ENCODE measurements around the gene BLCAP.
A peak's percentile ranks its signal among the peaks of the same experiment; 100 is the strongest.

Gene BLCAP

GRCh38 chr20:37529214-37529967, 1.7 kb upstream of the BLCAP start:
- peaks cover 5% of the 10 kb centered on the region; the same call in 1 of the 2 replicates for H3K36me3 ChIP-seq (ENCODE audit: control insufficient read depth, insufficient read depth, low read length)

GRCh38 chr20:37528446-37529213, 954 bp upstream of the BLCAP start:
- peak overlapping the region; percentile 91 for H3K4me3 ChIP-seq (ENCODE audit: low read depth, low read length)
- H3K9ac ChIP-seq (ENCODE audit: low read length): peak overlapping the region; percentile 100
- H3K9me3 ChIP-seq (ENCODE audit: control insufficient read depth, insufficient read depth, low read depth, low read length): no peaks in the 10 kb centered on the region
- peaks cover 5% of the 10 kb centered on the region; the same call in 1 of the 2 replicates for H3K36me3 ChIP-seq (ENCODE audit: control insufficient read depth, insufficient read depth, low read length)
- peaks cover 32% of the 10 kb centered on the region for H3K4me1 ChIP-seq (ENCODE audit: control insufficient read depth, insufficient read depth, low read length)
- H3K27me3 ChIP-seq (ENCODE audit: control insufficient read depth, insufficient read depth, low read length): no peaks in the 10 kb centered on the region
- peak overlapping the region; percentile 100 for H3K27ac ChIP-seq (ENCODE audit: low read depth, low read length)

More at GRCh38 chr20:37529214-37529967, 1.7 kb upstream of the BLCAP start:
- no peaks in the 10 kb centered on the region for H3K27me3 ChIP-seq (ENCODE audit: control insufficient read depth, insufficient read depth, low read length)
- H3K27ac ChIP-seq (ENCODE audit: low read depth, low read length): no peak overlapping the region
- no peak overlapping the region for H3K4me3 ChIP-seq (ENCODE audit: low read depth, low read length)
- H3K9ac ChIP-seq (ENCODE audit: low read length): no peak overlapping the region
- no peaks in the 10 kb centered on the region for H3K9me3 ChIP-seq (ENCODE audit: control insufficient read depth, insufficient read depth, low read depth, low read length)
- H3K4me1 ChIP-seq (ENCODE audit: control insufficient read depth, insufficient read depth, low read length): peaks cover 24% of the 10 kb centered on the region

- peak overlapping the region; percentile 100 for H3K9ac ChIP-seq (ENCODE audit: low read length)
- H3K4me1 ChIP-seq (ENCODE audit: control insufficient read depth, insufficient read depth, low read length): peaks cover 41% of the 10 kb centered on the region
Measured at GRCh38 chr20:37526839-37527637, 638 bp downstream of the BLCAP start.

GRCh38 chr20:37526238-37526838, 1.3 kb downstream of the BLCAP start:
- H3K36me3 ChIP-seq (ENCODE audit: control insufficient read depth, insufficient read depth, low read length): peaks cover 5% of the 10 kb centered on the region; the same call in 1 of the 2 replicates
- H3K4me3 ChIP-seq (ENCODE audit: low read depth, low read length): peak overlapping the region; percentile 91
- H3K4me1 ChIP-seq (ENCODE audit: control insufficient read depth, insufficient read depth, low read length): peaks cover 41% of the 10 kb centered on the region
- peak overlapping the region; percentile 100 for H3K9ac ChIP-seq (ENCODE audit: low read length)
- peak overlapping the region; percentile 18; the same call in 1 of the 2 replicates for H3K27ac ChIP-seq (ENCODE audit: low read depth, low read length)
- H3K9me3 ChIP-seq (ENCODE audit: control insufficient read depth, insufficient read depth, low read depth, low read length): no peaks in the 10 kb centered on the region
- no peaks in the 10 kb centered on the region for H3K27me3 ChIP-seq (ENCODE audit: control insufficient read depth, insufficient read depth, low read length)

More at GRCh38 chr20:37526839-37527637, 638 bp downstream of the BLCAP start:
- Histone ChIP-seq H3K36me3 (ENCODE audit: control insufficient read depth, insufficient read depth, low read length) (peaks cover 5% of the 10 kb centered on the region; the same call in 1 of the 2 replicates), H3K27ac (ENCODE audit: low read depth, low read length) (peak overlapping the region; percentile 100), H3K27me3 (ENCODE audit: control insufficient read depth, insufficient read depth, low read length) (no peaks in the 10 kb centered on the region), H3K4me3 (ENCODE audit: low read depth, low read length) (peak overlapping the region; percentile 91), H3K9me3 (ENCODE audit: control insufficient read depth, insufficient read depth, low read depth, low read length) (no peaks in the 10 kb centered on the region)

- H3K36me3 ChIP-seq (ENCODE audit: control insufficient read depth, insufficient read depth, low read length): peaks cover 5% of the 10 kb centered on the region; the same call in 1 of the 2 replicates
- H3K9me3 ChIP-seq (ENCODE audit: control insufficient read depth, insufficient read depth, low read depth, low read length): no peaks in the 10 kb centered on the region
- H3K9ac ChIP-seq (ENCODE audit: low read length): no peak overlapping the region
- H3K4me3 ChIP-seq (ENCODE audit: low read depth, low read length): peak overlapping the region; percentile 91
- no peak overlapping the region for H3K27ac ChIP-seq (ENCODE audit: low read depth, low read length)
- H3K4me1 ChIP-seq (ENCODE audit: control insufficient read depth, insufficient read depth, low read length): peaks cover 41% of the 10 kb centered on the region
- no peaks in the 10 kb centered on the region for H3K27me3 ChIP-seq (ENCODE audit: control insufficient read depth, insufficient read depth, low read length)
Measured at GRCh38 chr20:37525810-37526209, 1.9 kb downstream of the BLCAP start.

GRCh38 chr20:37524859-37525708, 2.6 kb downstream of the BLCAP start:
- H3K27me3 ChIP-seq (ENCODE audit: control insufficient read depth, insufficient read depth, low read length): no peaks in the 10 kb centered on the region
- H3K9me3 ChIP-seq (ENCODE audit: control insufficient read depth, insufficient read depth, low read depth, low read length): no peaks in the 10 kb centered on the region
- H3K9ac ChIP-seq (ENCODE audit: low read length): no peak overlapping the region
- H3K4me3 ChIP-seq (ENCODE audit: low read depth, low read length): peak overlapping the region; percentile 3; the same call in 1 of the 2 replicates
- peaks cover 5% of the 10 kb centered on the region; the same call in 1 of the 2 replicates for H3K36me3 ChIP-seq (ENCODE audit: control insufficient read depth, insufficient read depth, low read length)
- peaks cover 47% of the 10 kb centered on the region for H3K4me1 ChIP-seq (ENCODE audit: control insufficient read depth, insufficient read depth, low read length)
- H3K27ac ChIP-seq (ENCODE audit: low read depth, low read length): no peak overlapping the region

- Histone ChIP-seq H3K36me3 (ENCODE audit: control insufficient read depth, insufficient read depth, low read length) (peaks cover 5% of the 10 kb centered on the region; the same call in 1 of the 2 replicates), H3K9ac (ENCODE audit: low read length) (no peak overlapping the region), H3K9me3 (ENCODE audit: control insufficient read depth, insufficient read depth, low read depth, low read length) (no peaks in the 10 kb centered on the region), H3K4me1 (ENCODE audit: control insufficient read depth, insufficient read depth, low read length) (peaks cover 57% of the 10 kb centered on the region), H3K27ac (ENCODE audit: low read depth, low read length) (no peak overlapping the region), H3K4me3 (ENCODE audit: low read depth, low read length) (no peak overlapping the region), H3K27me3 (ENCODE audit: control insufficient read depth, insufficient read depth, low read length) (no peaks in the 10 kb centered on the region)
Measured at GRCh38 chr20:37523911-37524700, 3.6 kb downstream of the BLCAP start.

GRCh38 chr20:37523012-37523391, 4.7 kb downstream of the BLCAP start:
- H3K9me3 ChIP-seq (ENCODE audit: control insufficient read depth, insufficient read depth, low read depth, low read length): no peaks in the 10 kb centered on the region
- peaks cover 6% of the 10 kb centered on the region; the same call in 1 of the 2 replicates for H3K36me3 ChIP-seq (ENCODE audit: control insufficient read depth, insufficient read depth, low read length)
- no peaks in the 10 kb centered on the region for H3K27me3 ChIP-seq (ENCODE audit: control insufficient read depth, insufficient read depth, low read length)
- no peak overlapping the region; the same call in 1 of the 2 replicates for H3K4me3 ChIP-seq (ENCODE audit: low read depth, low read length)
- no peak overlapping the region for H3K9ac ChIP-seq (ENCODE audit: low read length)
- no peak overlapping the region for H3K27ac ChIP-seq (ENCODE audit: low read depth, low read length)
- H3K4me1 ChIP-seq (ENCODE audit: control insufficient read depth, insufficient read depth, low read length): peaks cover 59% of the 10 kb centered on the region

- H3K9ac ChIP-seq (ENCODE audit: low read length): no peak overlapping the region
- H3K27me3 ChIP-seq (ENCODE audit: control insufficient read depth, insufficient read depth, low read length): no peaks in the 10 kb centered on the region
- H3K4me3 ChIP-seq (ENCODE audit: low read depth, low read length): peak overlapping the region; percentile 14; the same call in 1 of the 2 replicates
- H3K27ac ChIP-seq (ENCODE audit: low read depth, low read length): no peak overlapping the region
- H3K9me3 ChIP-seq (ENCODE audit: control insufficient read depth, insufficient read depth, low read depth, low read length): no peaks in the 10 kb centered on the region
- peaks cover 65% of the 10 kb centered on the region for H3K4me1 ChIP-seq (ENCODE audit: control insufficient read depth, insufficient read depth, low read length)
- H3K36me3 ChIP-seq (ENCODE audit: control insufficient read depth, insufficient read depth, low read length): peaks cover 12% of the 10 kb centered on the region
Measured at GRCh38 chr20:37522260-37523011, 5.2 kb downstream of the BLCAP start.

All from HUES6 (cell line).